ENCODE measurements around the gene CCDC91. TPM values are rescaled to one million over a fixed set of nuclear protein-coding genes. Genes with fewer than 3 reads are reported as not detected.

CCDC91 gene
- total RNA-seq, 3 donors from 2014 or later, result 25.0 to 42.5 (median 27.8) TPM

DNA sequence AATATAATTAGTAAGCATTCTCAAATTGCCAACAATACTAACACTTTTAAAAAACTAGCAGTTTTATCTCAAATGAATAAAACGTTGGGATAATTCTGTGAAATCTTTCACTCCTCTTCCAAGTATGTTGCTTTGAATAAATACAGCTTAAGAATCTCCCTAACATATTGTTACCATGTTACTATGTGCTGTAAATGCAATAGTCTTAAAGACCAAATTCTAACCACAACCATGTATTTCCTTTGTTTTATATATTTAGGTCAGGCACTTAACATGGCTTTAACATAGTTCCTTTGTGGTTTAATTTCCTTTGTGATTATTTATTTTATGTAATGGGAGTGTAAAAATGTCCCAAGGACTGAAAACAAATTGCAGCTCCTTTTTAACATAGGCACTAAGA, 33.9 kb upstream of the CCDC91 start:
- no peaks in the 10 kb centered on the region for H3K36me3 ChIP-seq (ENCODE audit: low read depth)
- no peaks in the 10 kb centered on the region for H3K9me3 ChIP-seq
- TF ChIP-seq, protein P1, sequence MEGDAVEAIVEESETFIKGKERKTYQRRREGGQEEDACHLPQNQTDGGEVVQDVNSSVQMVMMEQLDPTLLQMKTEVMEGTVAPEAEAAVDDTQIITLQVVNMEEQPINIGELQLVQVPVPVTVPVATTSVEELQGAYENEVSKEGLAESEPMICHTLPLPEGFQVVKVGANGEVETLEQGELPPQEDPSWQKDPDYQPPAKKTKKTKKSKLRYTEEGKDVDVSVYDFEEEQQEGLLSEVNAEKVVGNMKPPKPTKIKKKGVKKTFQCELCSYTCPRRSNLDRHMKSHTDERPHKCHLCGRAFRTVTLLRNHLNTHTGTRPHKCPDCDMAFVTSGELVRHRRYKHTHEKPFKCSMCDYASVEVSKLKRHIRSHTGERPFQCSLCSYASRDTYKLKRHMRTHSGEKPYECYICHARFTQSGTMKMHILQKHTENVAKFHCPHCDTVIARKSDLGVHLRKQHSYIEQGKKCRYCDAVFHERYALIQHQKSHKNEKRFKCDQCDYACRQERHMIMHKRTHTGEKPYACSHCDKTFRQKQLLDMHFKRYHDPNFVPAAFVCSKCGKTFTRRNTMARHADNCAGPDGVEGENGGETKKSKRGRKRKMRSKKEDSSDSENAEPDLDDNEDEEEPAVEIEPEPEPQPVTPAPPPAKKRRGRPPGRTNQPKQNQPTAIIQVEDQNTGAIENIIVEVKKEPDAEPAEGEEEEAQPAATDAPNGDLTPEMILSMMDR (IDR thresholded peaks at IDR 0.05), result no peak
- no peak overlapping the region for H3K4me3 ChIP-seq
- ATAC-seq (no peak), DNase-seq (no peak)
- no peaks in the 10 kb centered on the region for H3K4me1 ChIP-seq (ENCODE audit: low read depth)
- intact Hi-C loops (cut with DNase I, micrococcal nuclease), result no loop called here

DNA sequence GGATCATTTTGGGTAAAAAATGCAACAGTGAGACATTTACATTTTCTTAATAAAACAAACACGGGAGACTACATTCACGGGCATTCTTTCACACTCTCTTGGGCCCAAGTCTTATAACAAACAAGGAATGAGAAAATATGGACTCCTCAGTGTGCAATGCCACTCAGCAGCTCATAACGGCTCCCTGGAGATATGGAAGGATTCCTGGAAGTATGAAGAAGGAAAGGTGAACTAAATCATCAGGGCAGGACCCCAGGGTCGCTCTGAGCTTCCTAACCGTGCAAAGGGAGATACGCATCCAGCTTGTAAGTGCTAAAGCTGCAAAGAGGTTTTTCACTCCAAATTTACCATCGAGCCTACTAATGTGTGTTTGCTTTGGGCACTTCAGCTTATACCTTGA, 33.5 kb upstream of the CCDC91 start:
- no peaks in the 10 kb centered on the region for H3K9me3 ChIP-seq
- ATAC-seq (no peak), DNase-seq (no peak)
- no peaks in the 10 kb centered on the region for H3K36me3 ChIP-seq (ENCODE audit: low read depth)
- TF ChIP-seq, protein P1 (IDR thresholded peaks at IDR 0.05), result no peak
- no peak overlapping the region for H3K4me3 ChIP-seq
- no peaks in the 10 kb centered on the region for H3K4me1 ChIP-seq (ENCODE audit: low read depth)
- intact Hi-C loops (cut with DNase I, micrococcal nuclease), result no loop called here

DNA sequence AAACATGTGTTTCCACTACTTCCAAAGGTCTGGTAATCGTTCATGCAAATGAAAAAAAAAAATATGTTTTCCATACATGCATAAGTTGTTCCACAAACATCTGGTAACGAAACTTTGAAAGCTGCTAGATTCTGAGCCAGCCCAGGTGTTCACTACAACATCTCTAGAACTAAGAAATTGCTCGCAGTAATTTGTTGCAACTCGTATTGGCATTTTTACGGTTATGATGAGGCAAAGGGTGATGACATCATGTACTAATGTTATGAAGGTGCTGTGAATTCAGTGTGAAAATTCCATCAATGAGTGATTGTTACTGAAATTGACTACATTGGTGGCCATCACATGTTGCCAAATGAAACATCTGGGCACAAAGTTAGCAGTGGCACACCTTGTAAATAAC, 31.9 kb upstream of the CCDC91 start:
- Histone ChIP-seq H3K4me3 (no peak overlapping the region), H3K36me3 (ENCODE audit: low read depth) (no peaks in the 10 kb centered on the region), H3K9me3 (no peaks in the 10 kb centered on the region), H3K4me1 (ENCODE audit: low read depth) (no peaks in the 10 kb centered on the region)
- intact Hi-C loops (cut with DNase I, micrococcal nuclease), result no loop called here
- TF ChIP-seq, protein P1 (IDR thresholded peaks at IDR 0.05), result no peak
- no peak for DNase-seq
- ATAC-seq, result no peak

DNA sequence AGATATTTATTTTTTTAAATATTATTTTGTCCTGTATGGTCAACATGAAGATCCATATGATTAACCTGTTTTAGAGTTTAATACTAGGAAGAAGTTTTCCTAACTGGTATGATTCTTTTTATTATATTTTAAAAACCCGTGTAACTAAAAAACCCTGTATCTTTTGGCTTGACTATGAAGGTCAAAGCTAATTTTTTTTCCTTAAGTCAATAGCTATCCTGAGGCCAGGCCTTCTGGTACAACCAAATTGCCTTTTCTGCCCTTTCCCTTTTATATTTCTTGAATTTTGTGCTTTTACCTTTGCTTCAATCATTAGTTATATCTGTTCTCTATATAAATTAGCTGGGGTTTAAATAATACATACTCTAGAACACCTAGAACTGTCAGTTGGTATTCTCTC, 30.6 kb upstream of the CCDC91 start:
- H3K9me3 ChIP-seq, result no peaks in the 10 kb centered on the region
- intact Hi-C loops (cut with DNase I, micrococcal nuclease), result no loop called here
- DNase-seq, result no peak
- TF ChIP-seq, protein P1 (IDR thresholded peaks at IDR 0.05), result no peak
- H3K4me1 ChIP-seq (ENCODE audit: low read depth), result no peaks in the 10 kb centered on the region
- H3K36me3 ChIP-seq (ENCODE audit: low read depth), result no peaks in the 10 kb centered on the region
- no peak overlapping the region for H3K4me3 ChIP-seq
- no peak for ATAC-seq

DNA sequence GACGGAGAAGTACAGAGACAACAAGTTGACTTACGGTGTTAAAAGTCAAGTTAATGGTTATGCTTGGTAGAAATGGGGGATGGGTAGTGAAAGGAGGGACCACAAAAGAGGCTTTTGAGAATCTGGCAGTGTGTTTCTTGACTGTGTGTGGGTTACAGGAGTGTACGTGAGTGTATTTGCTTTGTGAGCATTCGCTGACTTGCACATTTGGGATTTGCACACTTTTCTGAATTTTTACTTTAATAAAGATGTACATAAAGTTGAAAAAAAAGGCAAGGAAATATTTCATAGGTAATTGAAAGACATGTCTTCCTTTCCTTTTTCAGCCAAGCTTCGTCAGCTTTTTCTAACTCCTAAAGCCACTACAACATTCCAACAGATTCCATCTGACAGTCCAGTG, 28.6 kb upstream of the CCDC91 start:
- TF ChIP-seq, protein P1 (IDR thresholded peaks at IDR 0.05), result no peak
- H3K36me3 ChIP-seq (ENCODE audit: low read depth), result no peaks in the 10 kb centered on the region
- H3K9me3 ChIP-seq, result no peaks in the 10 kb centered on the region
- intact Hi-C loops (cut with DNase I, micrococcal nuclease), result no loop called here
- peaks cover 6% of the 10 kb centered on the region for H3K4me1 ChIP-seq (ENCODE audit: low read depth)
- DNase-seq, result no peak
- no peak for ATAC-seq
- H3K4me3 ChIP-seq, result no peak overlapping the region

DNA sequence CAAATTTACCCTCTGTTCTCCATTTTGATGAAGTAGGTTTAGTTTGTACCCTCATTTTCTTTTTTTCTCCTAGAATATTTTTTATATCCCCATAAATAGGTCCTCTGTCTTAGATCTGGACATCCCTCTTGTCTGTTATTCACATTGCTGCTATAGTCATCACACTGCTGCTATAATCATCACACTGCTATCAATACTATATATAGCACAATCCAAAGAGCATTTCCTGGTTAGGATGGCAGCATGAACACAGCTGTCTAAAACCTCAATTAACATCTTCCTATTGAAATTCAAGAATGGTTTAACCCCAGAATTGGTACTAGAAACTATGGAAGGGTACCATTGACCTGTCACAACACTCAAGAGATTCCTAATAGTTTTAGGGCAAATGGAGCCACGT, 27.6 kb upstream of the CCDC91 start:
- Histone ChIP-seq H3K4me1 (ENCODE audit: low read depth) (peaks cover 6% of the 10 kb centered on the region), H3K9me3 (no peaks in the 10 kb centered on the region), H3K4me3 (no peak overlapping the region), H3K36me3 (ENCODE audit: low read depth) (no peaks in the 10 kb centered on the region)
- TF ChIP-seq, protein P1 (IDR thresholded peaks at IDR 0.05), result no peak
- ATAC-seq (peak; percentile 67), DNase-seq (no peak)
- intact Hi-C loops (cut with DNase I, micrococcal nuclease), result no loop called here

Data from mucosa of descending colon (tissue), 3 donors.